GM06990 (cell line): ENCODE data around the gene ZFR.
"Not testable (repeated sequence)": the region's sequence is repeated elsewhere in the genome, so short reads cannot be mapped to it uniquely, and the experiment has no call there.

Source experiments
- DNase-seq: peaks from one replicate; pipeline ENCODE4 v3.0.0-alpha.2; 2011; ENCODE audit not compliant: insufficient read length; ENCODE audit errors: extremely low read depth
- H3K27me3 ChIP-seq: replicated peaks from 2 replicates; pipeline ENCODE4 v1.6.0; 2011; ENCODE audit warnings: low read length; ENCODE audit not compliant: control insufficient read depth, insufficient read depth
- H3K36me3 ChIP-seq: 2 replicates; pipeline ENCODE4 v1.5.1; 2011; ENCODE audit warnings: low read length; ENCODE audit not compliant: control insufficient read depth, insufficient read depth
- H3K4me3 ChIP-seq: replicated peaks from 2 replicates; pipeline ENCODE4 v1.5.1; 2011; ENCODE audit warnings: low read depth, mild to moderate bottlenecking, control low read depth, low read length
- CTCF ChIP-seq: IDR thresholded peaks from 2 replicates; pipeline ENCODE4 v1.5.1; 2011; ENCODE audit warnings: low read length, control low read depth, mild to moderate bottlenecking, inconsistent platforms; ENCODE audit not compliant: insufficient read depth, poor library complexity, severe bottlenecking

Gene ZFR

GRCh38 chr5:32400401-32400800, 44.1 kb downstream of the ZFR start:
- H3K36me3 ChIP-seq, result peaks cover 9% of the 10 kb centered on the region
- DNase-seq, result no peak
- no peaks in the 10 kb centered on the region for H3K27me3 ChIP-seq
- TF ChIP-seq CTCF, result no peak
- H3K4me3 ChIP-seq, result no peak overlapping the region

GRCh38 chr5:32398754-32399153, 45.8 kb downstream of the ZFR start:
- H3K4me3 ChIP-seq, H3K27me3 ChIP-seq, H3K36me3 ChIP-seq, DNase-seq: not testable (repeated sequence)

GRCh38 chr5:32394981-32395380, 49.6 kb downstream of the ZFR start:
- DNase-seq, result no peak
- H3K27me3 ChIP-seq, result no peaks in the 10 kb centered on the region
- H3K4me3 ChIP-seq, result no peak overlapping the region
- H3K36me3 ChIP-seq, result peaks cover 6% of the 10 kb centered on the region
- no peak for TF ChIP-seq CTCF

- Histone ChIP-seq H3K36me3 (peaks cover 9% of the 10 kb centered on the region), H3K27me3 (no peaks in the 10 kb centered on the region), H3K4me3 (no peak overlapping the region)
- no peak for TF ChIP-seq CTCF
- DNase-seq, result no peak
Measured at GRCh38 chr5:32392039-32392438, 52.5 kb downstream of the ZFR start.

- no peak overlapping the region for H3K4me3 ChIP-seq
- peaks cover 9% of the 10 kb centered on the region for H3K36me3 ChIP-seq
- TF ChIP-seq CTCF, result no peak
- DNase-seq, result no peak
- no peaks in the 10 kb centered on the region for H3K27me3 ChIP-seq
Measured at GRCh38 chr5:32390819-32391591, 53.5 kb downstream of the ZFR start.

GRCh38 chr5:32388432-32389129, 56.0 kb downstream of the ZFR start:
- no peak for DNase-seq
- no peak overlapping the region for H3K4me3 ChIP-seq
- TF ChIP-seq CTCF, result no peak

More at GRCh38 chr5:32388432-32389129, 56.0 kb downstream of the ZFR start:
- Histone ChIP-seq H3K36me3 (peaks cover 5% of the 10 kb centered on the region), H3K27me3 (no peaks in the 10 kb centered on the region)
